Mesendoderm (in vitro differentiated cells): ENCODE data around the gene SULT1A1.
"Not testable (repeated sequence)": the region's sequence is repeated elsewhere in the genome, so short reads cannot be mapped to it uniquely, and the experiment has no call there.

Experiments used
- DNase-seq: peaks from one replicate; pipeline ENCODE4 v3.0.0; 2013
- H2AK5ac ChIP-seq: 2 replicates; pipeline ENCODE4 v1.6.1; 2013; ENCODE audit warnings: low read length, inconsistent platforms
- H2BK120ac ChIP-seq: 2 replicates; pipeline ENCODE4 v1.6.1; 2013; ENCODE audit warnings: low read depth, mild to moderate bottlenecking, low read length, moderate library complexity, mixed read lengths
- H2BK15ac ChIP-seq: replicated peaks from 2 replicates; pipeline ENCODE4 v1.6.1; 2013; ENCODE audit warnings: low read depth, mild to moderate bottlenecking, moderate library complexity
- H2BK5ac ChIP-seq: 2 replicates; pipeline ENCODE4 v1.6.1; 2013; ENCODE audit warnings: low read length, inconsistent platforms
- H3K18ac ChIP-seq: 2 replicates; pipeline ENCODE4 v1.6.1; 2013; ENCODE audit warnings: mild to moderate bottlenecking, low read length, mixed read lengths
- H3K23ac ChIP-seq: one replicate; pipeline ENCODE4 v1.6.1; 2013; ENCODE audit warnings: low read length
- H3K27ac ChIP-seq: 2 replicates; pipeline ENCODE4 v1.5.1; 2013; ENCODE audit warnings: low read depth, mild to moderate bottlenecking, inconsistent platforms, low read length, moderate library complexity
- H3K27me3 ChIP-seq: 2 replicates; pipeline ENCODE4 v1.6.1; 2013; ENCODE audit warnings: low read length, control low read depth, mild to moderate bottlenecking, inconsistent platforms; ENCODE audit not compliant: insufficient read depth, poor library complexity
- H3K36me3 ChIP-seq: 2 replicates; pipeline ENCODE4 v1.6.1; 2013; ENCODE audit warnings: low read length, inconsistent platforms; ENCODE audit not compliant: control insufficient read depth, insufficient read depth
- H3K4ac ChIP-seq: one replicate; pipeline ENCODE4 v1.6.1; 2013; ENCODE audit warnings: low read depth, mild to moderate bottlenecking, low read length, moderate library complexity
- H3K4me1 ChIP-seq: 2 replicates; pipeline ENCODE4 v1.6.1; 2013; ENCODE audit warnings: low read depth, low read length, inconsistent platforms; ENCODE audit not compliant: control insufficient read depth
- H3K4me2 ChIP-seq: 2 replicates; pipeline ENCODE4 v1.6.1; 2013; ENCODE audit warnings: low read length
- H3K4me3 ChIP-seq: 2 replicates; pipeline ENCODE4 v1.5.1; 2013; ENCODE audit warnings: mild to moderate bottlenecking, low read length
- H3K56ac ChIP-seq: one replicate; pipeline ENCODE4 v1.6.1; 2013; ENCODE audit warnings: low read length
- H3K79me1 ChIP-seq: 2 replicates; pipeline ENCODE4 v1.6.1; 2013; ENCODE audit warnings: low read length, inconsistent platforms
- H3K79me2 ChIP-seq: 2 replicates; pipeline ENCODE4 v1.6.1; 2013; ENCODE audit warnings: mild to moderate bottlenecking, low read length; ENCODE audit not compliant: control insufficient read depth, insufficient read depth
- H3K9ac ChIP-seq: 2 replicates; pipeline ENCODE4 v1.6.1; 2013; ENCODE audit warnings: low read length, inconsistent platforms
- H4K5ac ChIP-seq: one replicate; pipeline ENCODE4 v1.6.1; 2013; ENCODE audit warnings: low read length
- H4K8ac ChIP-seq: one replicate; pipeline ENCODE4 v1.6.1; 2013; ENCODE audit warnings: low read depth, mild to moderate bottlenecking, control low read depth, low read length, moderate library complexity
- WGBS: extraction: QIAGEN DNeasy Blood & Tissue Kit; methylation state at CpG from one replicate; pipeline ENCODE4 v1.1.7; 2013; ENCODE audit warnings: low lambda C conversion rate, missing lambda C conversion rate; ENCODE audit not compliant: insufficient coverage; ENCODE audit errors: extremely low coverage; 5-methylcytosine and 5-hydroxymethylcytosine counted together

SULT1A1 gene

DNA sequence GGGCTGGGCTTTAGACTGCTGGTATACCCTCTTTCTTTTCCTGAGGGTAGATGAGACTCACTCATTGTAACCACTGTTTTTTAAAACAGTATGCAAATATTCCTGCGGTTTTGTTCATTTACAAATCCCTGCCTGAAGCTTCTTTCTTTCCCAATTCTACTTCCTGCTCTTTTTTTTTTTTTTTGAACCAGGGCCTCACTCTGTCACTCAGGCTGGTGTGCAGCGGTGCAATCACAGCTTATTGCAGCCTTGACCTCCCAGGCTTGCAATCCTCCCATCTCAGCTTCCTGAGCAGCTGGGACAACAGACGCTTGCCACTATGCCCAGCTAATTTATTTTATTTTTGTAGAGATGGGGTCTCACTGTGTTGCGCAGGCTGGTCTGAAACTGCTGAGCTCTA is 8.0 kb upstream of the SULT1A1 start:
- Histone ChIP-seq H3K79me1 (no peaks in the 10 kb centered on the region), H3K23ac (no peak overlapping the region)

GRCh38 chr16:28616636-28617035 is 6.8 kb upstream of the SULT1A1 start:
- H2BK120ac ChIP-seq, result no peak overlapping the region
- no peak overlapping the region for H2BK5ac ChIP-seq
- no peak overlapping the region for H2AK5ac ChIP-seq
- H3K79me1 ChIP-seq, result no peaks in the 10 kb centered on the region
- DNase-seq, result no peak
- no CpG with 5 or more reads among the region's 7 CpGs for WGBS
- no peak overlapping the region for H3K4me3 ChIP-seq
- H3K56ac ChIP-seq, result no peak overlapping the region
- H3K9ac ChIP-seq, result no peak overlapping the region
- H3K4me2 ChIP-seq, result no peak overlapping the region
- H4K8ac ChIP-seq, result no peak overlapping the region
- no peak overlapping the region for H3K18ac ChIP-seq
- no peak overlapping the region for H3K23ac ChIP-seq
- no peak overlapping the region for H2BK15ac ChIP-seq
- no peaks in the 10 kb centered on the region for H3K36me3 ChIP-seq
- H3K27ac ChIP-seq, result no peak overlapping the region
- no peaks in the 10 kb centered on the region for H3K4me1 ChIP-seq
- no peaks in the 10 kb centered on the region for H3K79me2 ChIP-seq
- no peaks in the 10 kb centered on the region for H3K27me3 ChIP-seq
- H3K4ac ChIP-seq, result no peak overlapping the region
- no peak overlapping the region for H4K5ac ChIP-seq

More for the DNA sequence above, 8.0 kb upstream of the SULT1A1 start:
- no peak overlapping the region for H3K4me2 ChIP-seq
- H4K5ac ChIP-seq, result no peak overlapping the region
- H3K36me3 ChIP-seq, result no peaks in the 10 kb centered on the region
- no peaks in the 10 kb centered on the region for H3K4me1 ChIP-seq
- no peak overlapping the region for H3K4me3 ChIP-seq
- no peak overlapping the region for H3K27ac ChIP-seq
- no peak overlapping the region for H2BK120ac ChIP-seq
- no peak overlapping the region for H2AK5ac ChIP-seq
- no peak overlapping the region for H3K18ac ChIP-seq
- H2BK5ac ChIP-seq, result no peak overlapping the region
- no CpG with 5 or more reads among the region's 4 CpGs for WGBS
- H3K79me2 ChIP-seq, result no peaks in the 10 kb centered on the region
- H3K4ac ChIP-seq, result no peak overlapping the region
- no peaks in the 10 kb centered on the region for H3K27me3 ChIP-seq
- H2BK15ac ChIP-seq, result no peak overlapping the region
- H3K56ac ChIP-seq, result no peak overlapping the region
- no peak overlapping the region for H4K8ac ChIP-seq
- no peak overlapping the region for H3K9ac ChIP-seq
- no peak for DNase-seq

DNA sequence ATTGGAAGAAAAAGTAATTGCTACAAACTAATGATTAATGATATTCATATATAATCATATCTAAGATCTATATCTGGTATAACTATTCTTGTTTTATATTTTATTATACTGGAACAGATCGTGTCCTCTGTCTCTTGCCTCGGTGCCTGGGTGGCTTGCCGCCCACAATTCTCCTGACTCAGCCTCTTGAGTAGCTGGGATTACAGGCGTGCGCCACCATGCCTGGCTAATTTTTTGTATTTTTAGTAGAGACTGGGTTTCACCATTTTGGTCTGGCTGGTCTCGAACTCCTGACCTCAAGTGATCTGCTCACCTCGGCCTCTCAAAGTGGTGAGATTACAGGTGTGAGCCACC is 6.4 kb upstream of the SULT1A1 start:
- H3K56ac ChIP-seq, DNase-seq, H3K4me1 ChIP-seq, H4K8ac ChIP-seq, H2BK5ac ChIP-seq, H2BK15ac ChIP-seq, H3K79me2 ChIP-seq, H3K4me3 ChIP-seq, H3K4me2 ChIP-seq, H3K36me3 ChIP-seq, H3K18ac ChIP-seq, H3K4ac ChIP-seq, H3K27ac ChIP-seq, H3K79me1 ChIP-seq, H4K5ac ChIP-seq, H2BK120ac ChIP-seq, H3K9ac ChIP-seq, H3K27me3 ChIP-seq, H2AK5ac ChIP-seq, H3K23ac ChIP-seq: not testable (repeated sequence)
- WGBS, result no CpG with 5 or more reads among the region's 7 CpGs

- H3K4ac ChIP-seq, H2BK15ac ChIP-seq, H3K4me3 ChIP-seq, H3K36me3 ChIP-seq, H3K79me2 ChIP-seq, H2BK5ac ChIP-seq, H3K4me1 ChIP-seq, H3K23ac ChIP-seq, H3K56ac ChIP-seq, H2BK120ac ChIP-seq, H2AK5ac ChIP-seq, H3K4me2 ChIP-seq, H3K18ac ChIP-seq, H3K9ac ChIP-seq, H3K79me1 ChIP-seq, H4K8ac ChIP-seq, H3K27me3 ChIP-seq, H4K5ac ChIP-seq, H3K27ac ChIP-seq: not testable (repeated sequence)
- DNase-seq, result peak; percentile 29
- no CpG with 5 or more reads among the region's 24 CpGs for WGBS
Observed at GRCh38 chr16:28615486-28616223, 5.8 kb upstream of the SULT1A1 start.

- H3K4me2 ChIP-seq, H2BK15ac ChIP-seq, H2BK5ac ChIP-seq, H3K9ac ChIP-seq, H3K79me2 ChIP-seq, H3K18ac ChIP-seq, H3K56ac ChIP-seq, H3K23ac ChIP-seq, H3K4ac ChIP-seq, H3K4me3 ChIP-seq, H3K27ac ChIP-seq, H3K27me3 ChIP-seq, H2AK5ac ChIP-seq, H3K79me1 ChIP-seq, H2BK120ac ChIP-seq, H3K4me1 ChIP-seq, H4K5ac ChIP-seq, DNase-seq, H3K36me3 ChIP-seq, H4K8ac ChIP-seq: not testable (repeated sequence)
- WGBS, result no CpG with 5 or more reads among the region's 16 CpGs
Observed at GRCh38 chr16:28614561-28614960, 4.7 kb upstream of the SULT1A1 start.

GRCh38 chr16:28613912-28614311 is 4.1 kb upstream of the SULT1A1 start:
- not testable (repeated sequence) for H4K5ac ChIP-seq, H4K8ac ChIP-seq, H3K4ac ChIP-seq, H2BK5ac ChIP-seq, H3K4me3 ChIP-seq, H2BK120ac ChIP-seq, DNase-seq, H3K23ac ChIP-seq, H3K27me3 ChIP-seq, H3K79me2 ChIP-seq, H3K4me2 ChIP-seq, H3K18ac ChIP-seq, H3K36me3 ChIP-seq, H3K56ac ChIP-seq, H2BK15ac ChIP-seq, H3K79me1 ChIP-seq, H3K4me1 ChIP-seq, H3K9ac ChIP-seq, H3K27ac ChIP-seq, H2AK5ac ChIP-seq
- WGBS, result no CpG with 5 or more reads among the region's 26 CpGs
